Smooth muscle cell (in vitro differentiated cells): ENCODE data around the gene SMIM5. TPM values are rescaled to one million over a fixed set of nuclear protein-coding genes. Genes with fewer than 3 reads are reported as not detected.

Source experiments
- DNase-seq: peaks from one replicate; lab custom pipeline; 2025; ENCODE audit not compliant: unreplicated experiment; lab: John Stamatoyannopoulos, UW
- H2AFZ ChIP-seq: fragments of 200-600 bp; sonication (generic); 2 replicates; pipeline ENCODE4 v1.6.0; 2016; ENCODE audit warnings: antibody characterized with exemption, low read depth, mild to moderate bottlenecking
- H3F3A ChIP-seq: fragments of 200-600 bp; sonication (generic); 2 replicates; pipeline ENCODE4 v1.6.0; 2017; ENCODE audit warnings: antibody characterized with exemption, low read depth
- H3K27ac ChIP-seq: fragments of 200-600 bp; sonication (generic); 2 replicates; pipeline ENCODE4 v1.5.1; 2016; ENCODE audit warnings: low read depth, mild to moderate bottlenecking
- H3K27me3 ChIP-seq: fragments of 200-600 bp; sonication (generic); 2 replicates; pipeline ENCODE4 v1.6.1; 2016; ENCODE audit warnings: low read depth, mild to moderate bottlenecking
- H3K36me3 ChIP-seq: fragments of 200-600 bp; sonication (generic); 2 replicates; pipeline ENCODE4 v1.5.1; 2016; ENCODE audit warnings: low read depth
- H3K4me1 ChIP-seq: fragments of 200-600 bp; sonication (generic); 2 replicates; pipeline ENCODE4 v1.5.1; 2016; ENCODE audit warnings: low read depth
- H3K4me2 ChIP-seq: fragments of 200-600 bp; sonication (generic); 2 replicates; pipeline ENCODE4 v1.6.0; 2016; ENCODE audit warnings: mild to moderate bottlenecking
- H3K4me3 ChIP-seq: fragments of 200-600 bp; sonication (generic); 2 replicates; pipeline ENCODE4 v1.5.1; 2016; ENCODE audit warnings: mild to moderate bottlenecking
- H3K79me2 ChIP-seq: fragments of 200-600 bp; sonication (generic); 2 replicates; pipeline ENCODE4 v1.6.0; 2016; ENCODE audit warnings: low read depth, mild to moderate bottlenecking
- H3K9ac ChIP-seq: fragments of 200-600 bp; sonication (generic); 2 replicates; pipeline ENCODE4 v1.6.0; 2016; ENCODE audit warnings: low read depth
- H3K9me3 ChIP-seq: fragments of 200-600 bp; sonication (generic); replicated peaks from 2 replicates; pipeline ENCODE4 v1.5.1; 2016; ENCODE audit warnings: low read depth
- H4K20me1 ChIP-seq: fragments of 200-600 bp; sonication (generic); 2 replicates; pipeline ENCODE4 v1.6.0; 2016; ENCODE audit warnings: low read depth
- CTCF ChIP-seq: fragments of 200-600 bp; sonication (generic); IDR thresholded peaks from 2 replicates; pipeline ENCODE4 v1.5.1; 2017; ENCODE audit warnings: borderline replicate concordance, mild to moderate bottlenecking, antibody characterized with exemption; ENCODE audit not compliant: insufficient read depth, poor library complexity, severe bottlenecking
- WGBS: methylation state at CpG from one replicate; pipeline ENCODE4 v1.1.7; 2016; ENCODE audit warnings: low lambda C conversion rate; 5-methylcytosine and 5-hydroxymethylcytosine counted together
- polyA plus RNA-seq: library from polyadenylated mRNA; unstranded; fragments of >200 nt; fragmentation: Nextera tagmentation; extraction: Ambion mirVana; gene quantifications from 2 replicates; pipeline ENCODE4 v1.2.1, GENCODE V29; 2016
- total RNA-seq: library from RNA; depleted of rRNA; stranded (reverse); fragments of >200 nt; gene quantifications from 2 replicates; pipeline ENCODE4 v1.2.3, GENCODE V29; 2014

SMIM5 gene
- total and polyA plus RNA-seq, 2 experiments from 2014 or later, result 0.13 to 0.80 TPM

DNA sequence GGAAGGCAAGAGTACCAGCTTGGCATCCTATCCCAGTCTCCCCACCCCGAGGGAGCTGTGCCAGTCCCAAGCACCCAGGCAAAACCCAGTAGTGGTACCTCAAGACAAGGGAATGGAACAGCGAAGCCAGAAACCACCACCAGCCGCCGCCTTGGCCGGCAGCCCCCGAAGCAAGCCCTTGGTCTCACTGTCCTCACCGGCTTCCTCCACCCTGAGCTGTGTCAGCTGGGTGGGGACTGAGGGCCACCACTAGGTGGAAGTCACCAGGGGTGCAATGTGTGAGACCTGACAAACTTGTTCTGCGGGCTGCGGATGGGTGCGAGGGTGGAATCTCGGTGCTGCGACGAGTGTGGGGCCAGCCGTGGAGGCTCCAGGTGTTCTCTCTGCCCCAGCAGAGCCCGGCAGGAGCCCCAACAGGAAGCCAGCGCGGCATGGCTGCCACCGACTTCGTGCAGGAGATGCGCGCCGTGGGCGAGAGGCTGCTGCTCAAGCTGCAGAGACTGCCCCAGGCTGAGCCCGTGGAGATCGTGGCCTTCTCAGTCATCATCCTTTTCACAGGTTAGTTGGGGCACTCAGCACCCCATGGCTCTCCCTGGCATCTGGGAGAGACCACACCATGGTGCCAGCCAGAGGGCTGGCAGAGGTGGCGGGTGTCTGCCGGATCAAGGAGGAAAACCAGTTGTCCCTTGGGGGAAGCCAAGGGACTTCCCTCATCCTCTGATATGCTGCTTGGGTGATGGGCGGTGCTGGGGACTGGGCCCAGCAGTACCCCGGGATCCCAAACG, 6.7 kb downstream of the SMIM5 start:
- Histone ChIP-seq H2AFZ (no peak overlapping the region), H3K9ac (no peak overlapping the region), H4K20me1 (no peaks in the 10 kb centered on the region), H3K27ac (no peak overlapping the region), H3K9me3 (no peaks in the 10 kb centered on the region), H3K27me3 (no peaks in the 10 kb centered on the region), H3K4me3 (no peak overlapping the region), H3K4me1 (peaks cover 6% of the 10 kb centered on the region), H3F3A (no peaks in the 10 kb centered on the region), H3K4me2 (no peak overlapping the region), H3K79me2 (no peaks in the 10 kb centered on the region), H3K36me3 (no peaks in the 10 kb centered on the region)
- peak; percentile 10 for TF ChIP-seq CTCF
- no peak for DNase-seq
- 85% methylated on average over 30 of the region's 30 CpGs for WGBS

- no peak overlapping the region for H3K9ac ChIP-seq
- H3K79me2 ChIP-seq, result no peaks in the 10 kb centered on the region
- no peaks in the 10 kb centered on the region for H3K9me3 ChIP-seq
- no peak for TF ChIP-seq CTCF
- H3K4me3 ChIP-seq, result no peak overlapping the region
- 94% methylated on average over 13 of the region's 13 CpGs for WGBS
- H3K36me3 ChIP-seq, result no peaks in the 10 kb centered on the region
- no peak for DNase-seq
- H3K4me1 ChIP-seq, result no peaks in the 10 kb centered on the region
- no peaks in the 10 kb centered on the region for H4K20me1 ChIP-seq
- H3F3A ChIP-seq, result no peaks in the 10 kb centered on the region
- H3K27ac ChIP-seq, result no peak overlapping the region
- H3K4me2 ChIP-seq, result no peak overlapping the region
- no peak overlapping the region for H2AFZ ChIP-seq
- no peaks in the 10 kb centered on the region for H3K27me3 ChIP-seq
Measured at GRCh38 chr17:75640556-75641119, 7.4 kb downstream of the SMIM5 start.

- no peak overlapping the region for H3K4me2 ChIP-seq
- no peak overlapping the region for H3K9ac ChIP-seq
- no peak overlapping the region for H2AFZ ChIP-seq
- no peaks in the 10 kb centered on the region for H3F3A ChIP-seq
- H3K27me3 ChIP-seq, result no peaks in the 10 kb centered on the region
- H3K4me3 ChIP-seq, result no peak overlapping the region
- H3K9me3 ChIP-seq, result no peaks in the 10 kb centered on the region
- TF ChIP-seq CTCF, result no peak
- 94% methylated on average over 9 of the region's 9 CpGs for WGBS
- no peaks in the 10 kb centered on the region for H3K36me3 ChIP-seq
- H3K79me2 ChIP-seq, result no peaks in the 10 kb centered on the region
- H4K20me1 ChIP-seq, result no peaks in the 10 kb centered on the region
- no peak for DNase-seq
- no peak overlapping the region for H3K27ac ChIP-seq
- H3K4me1 ChIP-seq, result no peaks in the 10 kb centered on the region
Measured at GRCh38 chr17:75641343-75641742, 8.1 kb downstream of the SMIM5 start.
